Endothelial cell of umbilical vein (primary cell): ENCODE measurements around the gene SLC12A1.

Experiments
- FOS ChIP-seq: IDR thresholded peaks from 2 replicates; pipeline ENCODE4 v1.6.1; 2011; ENCODE audit warnings: mild to moderate bottlenecking, low read length, moderate library complexity, borderline replicate concordance; ENCODE audit not compliant: insufficient read depth
- POLR2A ChIP-seq: IDR thresholded peaks from 2 replicates; pipeline ENCODE4 v1.6.1; 2012; ENCODE audit warnings: low read depth, mild to moderate bottlenecking, control low read depth, low read length
- POLR2AphosphoS5 ChIP-seq: IDR thresholded peaks from 2 replicates; pipeline ENCODE4 v1.6.1; 2012; ENCODE audit warnings: low read depth, mild to moderate bottlenecking, control low read depth, low read length, moderate library complexity; ENCODE audit not compliant: insufficient read depth
- TF ChIP-seq, protein P1 (sequence below), 2 donors: IDR thresholded peaks; 1 replicate in 1 of 2; 2 replicates in 1 of 2; pipeline ENCODE4 v1.5.1; 2011; ENCODE audit warnings: low read length in 2 of 2, mild to moderate bottlenecking in 2 of 2, moderate library complexity in 2 of 2, control low read depth in 1 of 2, inconsistent platforms in 1 of 2, low read depth in 1 of 2; ENCODE audit not compliant: insufficient read depth in 1 of 2; ENCODE audit errors: extremely low read depth in 1 of 2

DNA sequence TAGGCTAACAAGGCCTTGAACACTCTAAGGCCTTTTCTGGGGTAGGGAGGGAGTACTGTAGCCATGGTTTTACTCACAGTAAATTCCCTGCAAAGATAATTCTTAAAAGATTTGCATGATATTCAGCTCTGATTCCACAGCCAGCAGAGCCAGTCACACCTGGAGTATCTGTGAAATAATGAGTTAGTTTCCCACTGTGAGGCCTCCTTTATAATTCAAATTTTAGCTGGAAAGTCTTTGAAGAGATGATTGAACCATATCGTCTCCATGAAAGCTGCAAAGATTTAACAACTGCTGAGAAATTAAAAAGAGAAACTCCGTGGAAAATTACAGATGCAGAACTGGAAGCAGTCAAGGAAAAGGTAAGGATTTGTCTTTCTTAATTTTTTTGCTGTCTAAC, 92.8 kb downstream of the SLC12A1 start:
- TF ChIP-seq, protein P1, sequence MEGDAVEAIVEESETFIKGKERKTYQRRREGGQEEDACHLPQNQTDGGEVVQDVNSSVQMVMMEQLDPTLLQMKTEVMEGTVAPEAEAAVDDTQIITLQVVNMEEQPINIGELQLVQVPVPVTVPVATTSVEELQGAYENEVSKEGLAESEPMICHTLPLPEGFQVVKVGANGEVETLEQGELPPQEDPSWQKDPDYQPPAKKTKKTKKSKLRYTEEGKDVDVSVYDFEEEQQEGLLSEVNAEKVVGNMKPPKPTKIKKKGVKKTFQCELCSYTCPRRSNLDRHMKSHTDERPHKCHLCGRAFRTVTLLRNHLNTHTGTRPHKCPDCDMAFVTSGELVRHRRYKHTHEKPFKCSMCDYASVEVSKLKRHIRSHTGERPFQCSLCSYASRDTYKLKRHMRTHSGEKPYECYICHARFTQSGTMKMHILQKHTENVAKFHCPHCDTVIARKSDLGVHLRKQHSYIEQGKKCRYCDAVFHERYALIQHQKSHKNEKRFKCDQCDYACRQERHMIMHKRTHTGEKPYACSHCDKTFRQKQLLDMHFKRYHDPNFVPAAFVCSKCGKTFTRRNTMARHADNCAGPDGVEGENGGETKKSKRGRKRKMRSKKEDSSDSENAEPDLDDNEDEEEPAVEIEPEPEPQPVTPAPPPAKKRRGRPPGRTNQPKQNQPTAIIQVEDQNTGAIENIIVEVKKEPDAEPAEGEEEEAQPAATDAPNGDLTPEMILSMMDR (IDR thresholded peaks at IDR 0.05; ENCODE audit: extremely low read depth in 1 of 2, insufficient read depth in 1 of 2, low read depth in 1 of 2, low read length in 2 of 2): no peak
- TF ChIP-seq POLR2AphosphoS5 (no peak), POLR2A (no peak), FOS (no peak)
